ENCODE measurements around the gene ACE.

Gene ACE

GRCh38 chr17:63476854-63477479, at the start of gene ACE:
TSS of gene ACE (plus strand) at chr17:63477061. CDS start at chr17:63477095, 34 bp downstream.
- Histone ChIP-seq H3K36me3 (ENCODE audit: control insufficient read depth, insufficient read depth, low read length) (no peaks in the 10 kb centered on the region), H3K9ac (ENCODE audit: low read length) (peak within 1 kb of the TSS; percentile 40), H3K4me1 (ENCODE audit: control insufficient read depth, insufficient read depth, low read length) (peaks cover 27% of the 10 kb centered on the region), H3K9me3 (ENCODE audit: control insufficient read depth, low read length) (no peaks in the 10 kb centered on the region), H3K27me3 (ENCODE audit: control insufficient read depth, insufficient read depth, low read length) (peaks cover 14% of the 10 kb centered on the region), H3K4me3 (ENCODE audit: low read length) (no peak within 1 kb of the TSS)

GRCh38 chr17:63429766-63430165, 47.1 kb upstream of the ACE start:
- Histone ChIP-seq H3K9ac (ENCODE audit: low read length) (no peak overlapping the region), H3K36me3 (ENCODE audit: control insufficient read depth, insufficient read depth, low read length) (no peaks in the 10 kb centered on the region), H3K27me3 (ENCODE audit: control insufficient read depth, insufficient read depth, low read length) (no peaks in the 10 kb centered on the region), H3K9me3 (ENCODE audit: control insufficient read depth, low read length) (no peaks in the 10 kb centered on the region), H3K4me3 (ENCODE audit: low read length) (no peak overlapping the region), H3K4me1 (ENCODE audit: control insufficient read depth, insufficient read depth, low read length) (peaks cover 46% of the 10 kb centered on the region)

GRCh38 chr17:63430223-63430622, 46.6 kb upstream of the ACE start:
- Histone ChIP-seq H3K9ac (ENCODE audit: low read length) (no peak overlapping the region), H3K36me3 (ENCODE audit: control insufficient read depth, insufficient read depth, low read length) (no peaks in the 10 kb centered on the region), H3K4me1 (ENCODE audit: control insufficient read depth, insufficient read depth, low read length) (peaks cover 51% of the 10 kb centered on the region), H3K27me3 (ENCODE audit: control insufficient read depth, insufficient read depth, low read length) (no peaks in the 10 kb centered on the region), H3K9me3 (ENCODE audit: control insufficient read depth, low read length) (no peaks in the 10 kb centered on the region), H3K4me3 (ENCODE audit: low read length) (no peak overlapping the region)

GRCh38 chr17:63431618-63431938, 45.3 kb upstream of the ACE start:
- Histone ChIP-seq H3K36me3 (ENCODE audit: control insufficient read depth, insufficient read depth, low read length) (peaks cover 4% of the 10 kb centered on the region), H3K4me3 (ENCODE audit: low read length) (no peak overlapping the region), H3K9me3 (ENCODE audit: control insufficient read depth, low read length) (no peaks in the 10 kb centered on the region), H3K9ac (ENCODE audit: low read length) (peak overlapping the region; percentile 42), H3K27me3 (ENCODE audit: control insufficient read depth, insufficient read depth, low read length) (no peaks in the 10 kb centered on the region), H3K4me1 (ENCODE audit: control insufficient read depth, insufficient read depth, low read length) (peaks cover 64% of the 10 kb centered on the region)

- Histone ChIP-seq H3K4me1 (ENCODE audit: control insufficient read depth, insufficient read depth, low read length) (peaks cover 70% of the 10 kb centered on the region), H3K9me3 (ENCODE audit: control insufficient read depth, low read length) (no peaks in the 10 kb centered on the region), H3K36me3 (ENCODE audit: control insufficient read depth, insufficient read depth, low read length) (peaks cover 4% of the 10 kb centered on the region), H3K9ac (ENCODE audit: low read length) (peak overlapping the region; percentile 42), H3K4me3 (ENCODE audit: low read length) (no peak overlapping the region), H3K27me3 (ENCODE audit: control insufficient read depth, insufficient read depth, low read length) (no peaks in the 10 kb centered on the region)
Measured at GRCh38 chr17:63431939-63432804, 44.7 kb upstream of the ACE start.

- no peaks in the 10 kb centered on the region for H3K27me3 ChIP-seq (ENCODE audit: control insufficient read depth, insufficient read depth, low read length)
- peak overlapping the region; percentile 27 for H3K9ac ChIP-seq (ENCODE audit: low read length)
- H3K4me3 ChIP-seq (ENCODE audit: low read length), result no peak overlapping the region
- H3K36me3 ChIP-seq (ENCODE audit: control insufficient read depth, insufficient read depth, low read length), result peaks cover 4% of the 10 kb centered on the region
- H3K4me1 ChIP-seq (ENCODE audit: control insufficient read depth, insufficient read depth, low read length), result peaks cover 78% of the 10 kb centered on the region
- H3K9me3 ChIP-seq (ENCODE audit: control insufficient read depth, low read length), result no peaks in the 10 kb centered on the region
Measured at GRCh38 chr17:63433746-63434591, 42.9 kb upstream of the ACE start.

GRCh38 chr17:63434951-63435571, 41.8 kb upstream of the ACE start:
- Histone ChIP-seq H3K4me3 (ENCODE audit: low read length) (no peak overlapping the region), H3K36me3 (ENCODE audit: control insufficient read depth, insufficient read depth, low read length) (peaks cover 4% of the 10 kb centered on the region), H3K9me3 (ENCODE audit: control insufficient read depth, low read length) (no peaks in the 10 kb centered on the region), H3K4me1 (ENCODE audit: control insufficient read depth, insufficient read depth, low read length) (peaks cover 85% of the 10 kb centered on the region), H3K9ac (ENCODE audit: low read length) (peak overlapping the region; percentile 29), H3K27me3 (ENCODE audit: control insufficient read depth, insufficient read depth, low read length) (no peaks in the 10 kb centered on the region)

GRCh38 chr17:63435681-63436522, 41.0 kb upstream of the ACE start:
- Histone ChIP-seq H3K4me3 (ENCODE audit: low read length) (no peak overlapping the region), H3K9ac (ENCODE audit: low read length) (peak overlapping the region; percentile 29), H3K4me1 (ENCODE audit: control insufficient read depth, insufficient read depth, low read length) (peaks cover 87% of the 10 kb centered on the region)

GRCh38 chr17:63436523-63437110, 40.2 kb upstream of the ACE start:
- Histone ChIP-seq H3K9me3 (ENCODE audit: control insufficient read depth, low read length) (no peaks in the 10 kb centered on the region), H3K27me3 (ENCODE audit: control insufficient read depth, insufficient read depth, low read length) (no peaks in the 10 kb centered on the region), H3K4me1 (ENCODE audit: control insufficient read depth, insufficient read depth, low read length) (peaks cover 81% of the 10 kb centered on the region), H3K36me3 (ENCODE audit: control insufficient read depth, insufficient read depth, low read length) (peaks cover 4% of the 10 kb centered on the region), H3K4me3 (ENCODE audit: low read length) (no peak overlapping the region), H3K9ac (ENCODE audit: low read length) (no peak overlapping the region)

More at GRCh38 chr17:63435681-63436522, 41.0 kb upstream of the ACE start:
- peaks cover 4% of the 10 kb centered on the region for H3K36me3 ChIP-seq (ENCODE audit: control insufficient read depth, insufficient read depth, low read length)
- H3K27me3 ChIP-seq (ENCODE audit: control insufficient read depth, insufficient read depth, low read length), result no peaks in the 10 kb centered on the region
- H3K9me3 ChIP-seq (ENCODE audit: control insufficient read depth, low read length), result no peaks in the 10 kb centered on the region

- Histone ChIP-seq H3K4me3 (ENCODE audit: low read length) (no peak overlapping the region), H3K9ac (ENCODE audit: low read length) (peak overlapping the region; percentile 23), H3K4me1 (ENCODE audit: control insufficient read depth, insufficient read depth, low read length) (peaks cover 72% of the 10 kb centered on the region), H3K9me3 (ENCODE audit: control insufficient read depth, low read length) (no peaks in the 10 kb centered on the region), H3K36me3 (ENCODE audit: control insufficient read depth, insufficient read depth, low read length) (peaks cover 4% of the 10 kb centered on the region), H3K27me3 (ENCODE audit: control insufficient read depth, insufficient read depth, low read length) (no peaks in the 10 kb centered on the region)
Measured at GRCh38 chr17:63437287-63438091, 39.4 kb upstream of the ACE start.

All from mucosa of stomach (tissue), 1 donor.